ENCODE measurements around the gene HUWE1.
"Not testable (repeated sequence)": the region's sequence is repeated elsewhere in the genome, so short reads cannot be mapped to it uniquely, and the experiment has no call there.

HUWE1 gene, protein sequence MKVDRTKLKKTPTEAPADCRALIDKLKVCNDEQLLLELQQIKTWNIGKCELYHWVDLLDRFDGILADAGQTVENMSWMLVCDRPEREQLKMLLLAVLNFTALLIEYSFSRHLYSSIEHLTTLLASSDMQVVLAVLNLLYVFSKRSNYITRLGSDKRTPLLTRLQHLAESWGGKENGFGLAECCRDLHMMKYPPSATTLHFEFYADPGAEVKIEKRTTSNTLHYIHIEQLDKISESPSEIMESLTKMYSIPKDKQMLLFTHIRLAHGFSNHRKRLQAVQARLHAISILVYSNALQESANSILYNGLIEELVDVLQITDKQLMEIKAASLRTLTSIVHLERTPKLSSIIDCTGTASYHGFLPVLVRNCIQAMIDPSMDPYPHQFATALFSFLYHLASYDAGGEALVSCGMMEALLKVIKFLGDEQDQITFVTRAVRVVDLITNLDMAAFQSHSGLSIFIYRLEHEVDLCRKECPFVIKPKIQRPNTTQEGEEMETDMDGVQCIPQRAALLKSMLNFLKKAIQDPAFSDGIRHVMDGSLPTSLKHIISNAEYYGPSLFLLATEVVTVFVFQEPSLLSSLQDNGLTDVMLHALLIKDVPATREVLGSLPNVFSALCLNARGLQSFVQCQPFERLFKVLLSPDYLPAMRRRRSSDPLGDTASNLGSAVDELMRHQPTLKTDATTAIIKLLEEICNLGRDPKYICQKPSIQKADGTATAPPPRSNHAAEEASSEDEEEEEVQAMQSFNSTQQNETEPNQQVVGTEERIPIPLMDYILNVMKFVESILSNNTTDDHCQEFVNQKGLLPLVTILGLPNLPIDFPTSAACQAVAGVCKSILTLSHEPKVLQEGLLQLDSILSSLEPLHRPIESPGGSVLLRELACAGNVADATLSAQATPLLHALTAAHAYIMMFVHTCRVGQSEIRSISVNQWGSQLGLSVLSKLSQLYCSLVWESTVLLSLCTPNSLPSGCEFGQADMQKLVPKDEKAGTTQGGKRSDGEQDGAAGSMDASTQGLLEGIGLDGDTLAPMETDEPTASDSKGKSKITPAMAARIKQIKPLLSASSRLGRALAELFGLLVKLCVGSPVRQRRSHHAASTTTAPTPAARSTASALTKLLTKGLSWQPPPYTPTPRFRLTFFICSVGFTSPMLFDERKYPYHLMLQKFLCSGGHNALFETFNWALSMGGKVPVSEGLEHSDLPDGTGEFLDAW (N-terminal part only)

GRCh38 chrX:53686151-53686885, at the start of gene HUWE1:
Gene HUWE1 (minus strand): TSS chrX:53686719. CDS start chrX:53654107, 32,612 bp downstream.
- DNase-seq = peak; percentile 89 to 90

DNA sequence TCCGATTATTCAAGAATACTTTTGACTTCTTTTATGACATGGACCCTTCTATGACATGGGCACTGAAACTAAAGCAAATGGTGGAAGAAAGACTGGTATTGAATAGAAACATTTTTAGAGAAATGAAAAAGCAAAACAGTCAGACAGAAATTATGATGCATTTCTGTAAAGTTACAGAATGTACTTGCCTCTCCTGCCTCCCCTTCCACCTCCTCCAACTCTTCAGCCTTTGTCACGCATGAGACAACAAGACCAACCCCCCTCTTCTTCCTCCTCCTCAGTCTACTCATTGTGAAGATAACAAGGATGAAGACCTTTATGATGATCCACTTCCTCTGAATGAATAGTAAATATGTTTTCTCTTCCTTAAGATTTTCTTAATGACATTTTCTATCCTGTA, 46.3 kb upstream of the HUWE1 start:
- DNase-seq = peak in 1 of 2 experiments; percentile 24

GRCh38 chrX:53729751-53730150, 43.2 kb upstream of the HUWE1 start:
- DNase-seq = no peak

- no peak for DNase-seq
These were observed 42.0 kb upstream of the HUWE1 start for GRCh38 chrX:53728506-53728905.

DNA sequence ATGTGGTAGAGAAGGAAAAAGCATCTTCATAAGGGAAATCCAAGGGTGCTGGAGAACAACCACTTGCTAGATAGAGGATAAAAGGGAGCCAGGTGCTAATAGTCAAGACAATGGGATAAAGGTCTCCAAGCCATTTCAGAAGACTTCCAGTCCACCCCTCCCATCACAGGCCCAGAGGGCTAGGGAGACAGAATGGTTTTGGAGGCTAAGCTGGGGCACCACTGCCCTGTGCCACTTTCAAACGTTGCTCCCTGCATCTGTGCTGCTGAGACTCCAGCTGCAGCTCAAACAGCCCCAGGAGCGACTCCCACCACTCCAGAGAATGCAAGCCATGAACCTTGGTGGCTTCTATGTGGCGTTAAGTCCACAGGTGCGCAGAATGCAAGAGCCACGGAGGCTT, 38.4 kb upstream of the HUWE1 start:
- no peak for DNase-seq

GRCh38 chrX:53723381-53723780, 36.9 kb upstream of the HUWE1 start:
- no peak for DNase-seq

GRCh38 chrX:53721610-53722009, 35.1 kb upstream of the HUWE1 start:
- not testable (repeated sequence) for DNase-seq

GRCh38 chrX:53719666-53720065, 33.1 kb upstream of the HUWE1 start:
- peak; percentile 25 to 40 for DNase-seq

DNA sequence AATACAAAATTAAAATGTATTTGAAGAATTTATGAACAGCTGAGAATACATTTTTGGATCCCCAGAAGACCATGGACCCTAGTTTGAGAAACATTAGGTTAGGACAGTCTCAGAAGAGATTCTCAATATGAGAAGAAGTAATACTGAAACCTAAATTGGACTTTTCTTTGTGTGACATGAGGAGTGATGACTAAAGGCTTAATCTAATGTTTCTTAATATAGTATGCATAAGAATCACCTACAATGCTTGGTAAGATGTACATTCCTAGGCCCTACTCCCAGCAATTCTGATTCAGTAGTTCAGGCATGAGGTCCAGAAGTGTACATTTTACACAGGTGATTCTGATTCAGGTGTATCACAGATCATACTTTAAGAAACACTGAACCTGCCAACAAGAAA, 31.6 kb upstream of the HUWE1 start:
- DNase-seq = no peak

GRCh38 chrX:53717205-53717604, 30.7 kb upstream of the HUWE1 start:
- no peak for DNase-seq

- DNase-seq = peak; percentile 48 to 62
These were observed 30.0 kb upstream of the HUWE1 start for GRCh38 chrX:53716328-53717088.

DNA sequence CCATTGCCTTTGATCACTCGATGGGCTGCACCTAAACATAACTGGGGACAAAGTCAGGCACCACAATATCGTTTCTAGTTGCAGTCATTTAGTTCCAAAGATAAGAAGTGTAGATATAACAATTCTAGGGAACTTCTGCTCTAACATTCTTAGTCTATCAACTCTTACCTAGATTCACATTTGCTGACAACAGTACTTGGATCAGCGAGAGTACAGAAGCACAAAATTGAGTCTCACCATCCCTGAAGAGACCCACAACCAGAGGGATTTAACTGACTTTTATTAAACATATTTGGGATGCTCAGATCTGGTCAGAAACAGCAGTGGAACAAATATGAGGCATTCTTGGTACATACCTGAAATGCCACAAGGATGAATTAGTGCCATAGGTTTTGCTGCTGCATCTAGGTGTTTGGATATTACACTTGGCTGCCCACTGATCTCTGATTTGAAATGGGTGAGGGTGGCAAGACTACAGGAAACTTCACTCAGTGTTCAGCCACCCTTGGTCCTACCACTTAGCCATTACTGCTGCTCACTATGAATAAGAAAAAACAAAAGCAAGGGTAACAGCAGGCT, 28.9 kb upstream of the HUWE1 start:
- no peak for DNase-seq

- DNase-seq = peak; percentile 52 to 64
These were observed 28.2 kb upstream of the HUWE1 start for GRCh38 chrX:53714580-53715345.

DNA sequence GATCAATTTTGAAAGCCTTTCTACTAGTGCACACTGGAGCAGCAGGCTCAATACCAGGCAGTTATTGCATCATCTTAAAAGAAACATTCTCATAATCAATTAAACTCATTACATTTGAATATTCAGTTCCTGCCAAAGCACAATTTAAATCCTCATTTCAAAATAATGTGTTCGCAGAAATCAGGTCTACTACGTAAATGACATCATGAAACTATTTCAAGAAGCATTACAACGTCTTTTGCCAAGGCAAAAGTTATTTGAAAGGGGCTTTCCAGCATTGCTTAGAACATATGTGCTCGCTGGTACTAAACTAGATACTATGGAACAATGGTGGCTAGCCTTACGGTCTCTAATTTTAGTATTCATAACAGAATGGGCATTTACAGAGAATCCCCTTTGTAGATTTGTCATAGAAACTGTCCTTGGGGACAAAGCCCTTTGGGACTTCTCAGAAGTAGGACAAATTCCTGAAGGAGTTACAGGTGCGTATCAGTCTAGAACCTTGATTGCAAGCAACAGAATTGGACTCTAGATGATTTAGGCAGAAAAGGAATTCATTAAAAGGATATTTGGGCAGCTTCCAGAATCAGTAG, 27.6 kb upstream of the HUWE1 start:
- DNase-seq = no peak

- DNase-seq = no peak
These were observed 24.9 kb upstream of the HUWE1 start for GRCh38 chrX:53711436-53711835.

GRCh38 chrX:53704854-53705253, 18.3 kb upstream of the HUWE1 start:
- DNase-seq = no peak

GRCh38 chrX:53704294-53704693, 17.8 kb upstream of the HUWE1 start:
- no peak for DNase-seq

DNA sequence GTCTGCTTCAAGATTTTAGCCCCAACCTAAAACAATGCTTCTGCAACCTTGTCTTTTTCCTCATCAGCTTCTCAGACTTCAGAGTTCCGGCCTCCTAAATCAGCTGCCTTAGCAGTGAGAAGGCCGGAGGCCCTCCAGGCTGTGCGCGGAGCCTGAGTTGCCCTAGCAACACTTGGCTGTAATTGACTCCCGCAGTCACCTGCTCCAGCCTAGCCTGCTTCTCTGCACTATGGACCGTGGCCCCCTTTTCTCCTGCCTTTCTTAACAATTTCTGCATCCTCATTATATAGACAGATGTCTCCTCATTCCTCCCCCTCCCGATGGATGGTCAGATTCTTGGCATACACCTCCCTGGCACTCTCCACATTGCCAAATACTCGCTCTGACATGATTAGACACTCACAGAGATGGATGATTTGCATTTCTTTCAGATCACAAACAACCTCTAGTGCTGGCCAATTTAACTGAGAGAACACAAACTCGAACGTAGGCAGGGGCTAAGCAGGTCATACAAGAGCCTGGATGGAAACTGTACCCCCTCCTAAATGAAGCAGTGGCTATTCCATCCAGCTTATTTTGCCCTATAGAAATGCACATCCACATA, 9.5 kb upstream of the HUWE1 start:
- no peak for DNase-seq

GRCh38 chrX:53694642-53695041, 8.1 kb upstream of the HUWE1 start:
- no peak for DNase-seq

- DNase-seq = no peak
These were observed 1.8 kb upstream of the HUWE1 start for GRCh38 chrX:53688300-53688699.

All from activated CD4-positive, alpha-beta T cell treated with anti-CD3 and anti-CD28 coated beads, Interleukin-2, amount 50 U/mL, for 48 hours (primary cell).